Measurements from ENCODE around the gene MACF1. TPM values are rescaled to one million over a fixed set of nuclear protein-coding genes. Genes with fewer than 3 reads are reported as not detected.

Gene MACF1
- total and polyA plus RNA-seq, 10 donors = 50.8 to 641 (median 414) TPM

- intact Hi-C loops (cut with DNase I; ENCODE audit: low total_unique reads) = no loop called here
- Histone ChIP-seq H3K4me1 (peaks cover 0 to 5% (median 0%) of the 10 kb centered on the region in 6 donors), H3K27me3 (replicated peaks in 1 of 7) (no peaks in the 10 kb centered on the region), H3K4me3 (no peak overlapping the region), H3K27ac (no peak overlapping the region), H3K9me3 (no peaks in the 10 kb centered on the region), H3K36me3 (peaks cover 8 to 100% (median 100%) of the 10 kb centered on the region in 6 donors)
- 70 to 88% (median 71%) methylated on average over 3 of the region's 3 CpGs for WGBS, 5 donors
- TF ChIP-seq POLR2A (IDR thresholded peaks at IDR 0.05) (no peak), CTCF (IDR thresholded peaks at IDR 0.05 in 8 of 11, conservative IDR thresholded peaks at IDR 0.05 in 3 of 11) (peak in 1 of 11 experiments; percentile 14), POLR2AphosphoS5 (IDR thresholded peaks at IDR 0.05) (no peak)
- DNase-seq = no peak
Measured at GRCh38 chr1:39354572-39354971, 150.1 kb downstream of the MACF1 start.

GRCh38 chr1:39358491-39358890 lies 154.0 kb downstream of the MACF1 start:
- Histone ChIP-seq H3K27ac (no peak overlapping the region), H3K9me3 (no peaks in the 10 kb centered on the region), H3K4me3 (no peak overlapping the region), H3K36me3 (peaks cover 8 to 100% (median 94%) of the 10 kb centered on the region in 6 donors), H3K27me3 (replicated peaks in 1 of 7) (no peaks in the 10 kb centered on the region), H3K4me1 (peaks cover 0 to 16% (median 0%) of the 10 kb centered on the region in 6 donors)
- no peak for TF ChIP-seq CTCF (IDR thresholded peaks at IDR 0.05 in 8 of 11, conservative IDR thresholded peaks at IDR 0.05 in 3 of 11)
- TF ChIP-seq POLR2AphosphoS5 (IDR thresholded peaks at IDR 0.05) = no peak
- TF ChIP-seq POLR2A (IDR thresholded peaks at IDR 0.05) = no peak
- DNase-seq = no peak
- intact Hi-C loops (cut with DNase I; ENCODE audit: low total_unique reads) = no loop called here
- WGBS, 5 donors = 83 to 93% (median 87%) methylated on average over 2 of the region's 2 CpGs

GRCh38 chr1:39359028-39359570 lies 154.6 kb downstream of the MACF1 start:
- Histone ChIP-seq H3K27me3 (replicated peaks in 1 of 7) (no peaks in the 10 kb centered on the region), H3K27ac (no peak overlapping the region), H3K9me3 (no peaks in the 10 kb centered on the region), H3K36me3 (peaks cover 8 to 100% (median 93%) of the 10 kb centered on the region in 6 donors), H3K4me3 (no peak overlapping the region), H3K4me1 (peaks cover 0 to 15% (median 0%) of the 10 kb centered on the region in 6 donors)
- 77 to 96% (median 83%) methylated on average over 2 of the region's 2 CpGs for WGBS, 5 donors
- TF ChIP-seq POLR2AphosphoS5 (IDR thresholded peaks at IDR 0.05) (no peak), CTCF (IDR thresholded peaks at IDR 0.05 in 8 of 11, conservative IDR thresholded peaks at IDR 0.05 in 3 of 11) (no peak), POLR2A (IDR thresholded peaks at IDR 0.05) (no peak)
- no peak for DNase-seq
- intact Hi-C loops (cut with DNase I; ENCODE audit: low total_unique reads) = no loop called here

GRCh38 chr1:39360731-39361130 lies 156.2 kb downstream of the MACF1 start:
- H3K9me3 ChIP-seq = no peaks in the 10 kb centered on the region
- peak overlapping the region in 2 of 8 donors; percentile 0 to 40 for H3K27ac ChIP-seq
- WGBS, 5 donors = 58 to 83% (median 77%) methylated on average over 1 of the region's 1 CpG
- peaks cover 0 to 11% (median 0%) of the 10 kb centered on the region in 6 donors for H3K4me1 ChIP-seq
- H3K36me3 ChIP-seq = peaks cover 5 to 100% (median 85%) of the 10 kb centered on the region in 6 donors
- no peak for DNase-seq
- no peaks in the 10 kb centered on the region for H3K27me3 ChIP-seq (replicated peaks in 1 of 7)
- TF ChIP-seq POLR2A (IDR thresholded peaks at IDR 0.05) = no peak
- TF ChIP-seq POLR2AphosphoS5 (IDR thresholded peaks at IDR 0.05) = no peak
- TF ChIP-seq CTCF (IDR thresholded peaks at IDR 0.05 in 8 of 11, conservative IDR thresholded peaks at IDR 0.05 in 3 of 11) = no peak
- H3K4me3 ChIP-seq = no peak overlapping the region
- intact Hi-C loops (cut with DNase I; ENCODE audit: low total_unique reads) = no loop called here

Measured in spleen (tissue), 11 donors.